Right lobe of liver (tissue), 4 donors: ENCODE data around the gene CRYBA4.

Experiments used
- CTCF ChIP-seq, 4 donors: fragments of 200-600 bp in 3 of 4; fragments of 450-650 bp in 1 of 4; IDR thresholded peaks; one replicate each; pipeline versions ENCODE4 v1.5.1 to v1.8.0; 2016 to 2022; ENCODE audit warnings: antibody characterized with exemption in 4 of 4, mild to moderate bottlenecking in 2 of 4
- POLR2A ChIP-seq: fragments of 450-650 bp; IDR thresholded peaks from one replicate; pipeline ENCODE4 v1.6.1; 2017; ENCODE audit warnings: antibody characterized with exemption, mild to moderate bottlenecking
- donor health status: DM: no; HTN: no; CAD: no.
- donor health status: DM: no; HTN: no; CAD: no.
- donor health status: DM: no; HTN: yes; CAD: no.

GRCh38 chr22:26636296-26636695 lies 14.5 kb downstream of the CRYBA4 start:
- no peak for TF ChIP-seq CTCF (IDR thresholded peaks at IDR 0.05)
- TF ChIP-seq POLR2A, result no peak
